Measurements from ENCODE around the gene AASDH.

The AASDH gene

DNA sequence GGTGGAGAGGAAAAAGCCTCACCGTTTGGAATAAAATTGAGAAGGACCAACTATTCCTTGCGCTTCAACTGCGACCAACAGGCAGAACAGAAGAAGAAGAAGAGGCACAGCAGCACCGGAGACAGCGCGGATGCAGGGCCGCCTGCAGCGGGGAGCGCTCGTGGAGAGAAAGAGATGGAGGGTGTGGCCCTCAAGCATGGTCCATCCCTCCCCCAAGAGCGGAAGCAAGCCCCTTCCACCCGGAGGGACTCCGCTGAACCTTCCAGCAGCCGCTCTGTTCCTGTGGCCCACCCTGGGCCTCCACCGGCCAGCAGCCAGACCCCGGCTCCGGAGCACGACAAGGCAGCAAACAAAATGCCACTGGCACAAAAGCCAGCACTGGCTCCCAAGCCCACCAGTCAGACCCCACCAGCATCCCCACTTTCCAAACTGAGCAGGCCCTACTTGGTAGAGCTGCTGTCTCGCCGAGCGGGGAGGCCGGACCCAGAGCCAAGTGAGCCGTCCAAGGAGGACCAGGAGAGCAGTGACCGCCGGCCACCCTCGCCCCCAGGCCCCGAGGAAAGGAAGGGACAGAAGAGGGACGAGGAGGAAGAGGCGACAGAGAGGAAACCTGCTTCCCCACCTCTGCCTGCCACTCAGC, 71.2 kb downstream of the AASDH start:
- in situ Hi-C loops (cut with MboI; ENCODE audit: low sequenced_read_pairs), result no loop called here

- in situ Hi-C loops (cut with MboI; ENCODE audit: low sequenced_read_pairs), result no loop called here
Observed at GRCh38 chr4:56315543-56315942, 71.7 kb downstream of the AASDH start.

DNA sequence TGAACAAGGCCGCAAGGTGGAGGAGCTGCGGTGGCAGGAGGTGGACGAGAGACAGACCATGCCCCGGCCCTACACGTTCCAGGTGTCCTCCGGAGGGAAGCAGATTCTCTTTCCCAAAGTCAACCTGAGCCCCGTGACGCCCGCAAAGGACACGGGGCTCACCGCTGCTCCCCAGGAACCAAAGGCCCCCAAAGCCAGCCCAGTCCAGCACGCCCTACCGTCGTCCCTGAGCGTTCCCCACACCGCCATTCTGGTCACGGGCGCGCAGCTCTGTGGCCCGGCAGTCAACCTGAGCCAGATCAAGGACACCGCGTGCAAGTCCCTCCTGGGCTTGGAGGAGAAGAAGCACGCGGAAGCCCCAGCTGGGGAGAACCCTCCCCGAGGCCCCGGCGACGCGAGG, 72.2 kb downstream of the AASDH start:
- in situ Hi-C loops (cut with MboI; ENCODE audit: low sequenced_read_pairs), result no loop called here

- in situ Hi-C loops (cut with MboI; ENCODE audit: low sequenced_read_pairs), result no loop called here
Observed at GRCh38 chr4:56314207-56314915, 72.9 kb downstream of the AASDH start.

- in situ Hi-C loops (cut with MboI; ENCODE audit: low sequenced_read_pairs), result no loop called here
Observed at GRCh38 chr4:56313132-56313531, 74.2 kb downstream of the AASDH start.

GRCh38 chr4:56311299-56311975, 75.9 kb downstream of the AASDH start:
- in situ Hi-C loops (cut with MboI; ENCODE audit: low sequenced_read_pairs), result no loop called here

DNA sequence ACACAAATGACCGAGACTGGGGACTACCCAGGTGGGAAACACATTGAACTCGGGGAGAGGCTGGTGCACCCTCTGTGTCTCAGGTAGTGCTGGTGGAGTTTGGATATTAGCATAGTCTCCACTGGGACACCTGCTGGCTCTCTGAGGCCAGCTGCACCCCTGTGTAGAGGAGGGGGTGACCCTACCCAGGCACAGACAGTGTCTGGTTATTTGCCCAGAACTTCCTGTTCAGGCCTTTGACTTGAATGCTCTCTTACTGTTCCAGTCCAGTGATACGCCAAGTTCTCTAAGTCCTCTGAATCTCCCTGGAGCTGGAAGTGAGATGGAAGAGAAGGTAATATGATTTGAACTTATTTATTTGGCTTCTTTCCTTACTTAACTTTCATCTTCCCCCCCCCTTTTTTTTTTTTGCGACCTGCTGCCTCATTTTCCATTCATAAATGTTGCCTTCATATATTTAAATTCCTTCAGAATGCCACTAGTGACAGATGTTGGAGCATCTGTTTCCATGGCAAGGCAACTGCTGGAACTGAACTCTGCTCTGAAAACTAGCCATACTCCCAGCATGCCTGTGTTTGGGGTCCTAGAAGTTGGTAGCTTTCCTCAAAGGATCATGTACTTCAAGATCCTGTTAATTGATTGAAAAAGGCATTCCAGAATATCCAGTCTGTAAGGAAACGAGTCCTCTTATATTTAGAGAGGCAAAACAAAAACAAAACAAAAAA, 76.7 kb downstream of the AASDH start:
- in situ Hi-C loops (cut with MboI; ENCODE audit: low sequenced_read_pairs), result no loop called here

DNA sequence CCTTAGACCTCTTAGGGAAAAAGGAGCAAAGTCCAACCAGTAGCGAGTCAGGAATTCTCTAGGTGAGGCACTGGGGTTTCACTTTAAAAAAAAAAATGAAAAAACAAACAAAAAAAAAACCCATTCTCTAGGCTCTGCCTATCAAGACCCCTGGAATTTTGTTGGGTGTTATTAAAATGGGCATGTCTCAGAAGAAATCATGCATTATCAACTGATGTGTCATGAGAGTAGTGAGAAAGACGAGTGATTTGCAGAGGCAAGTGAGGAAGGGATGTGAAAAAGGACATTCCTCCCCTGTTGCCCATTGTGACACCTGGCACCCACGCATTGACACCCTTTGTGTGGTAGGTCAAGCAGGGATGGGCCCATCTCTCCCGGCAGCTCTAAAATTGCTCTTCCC, 78.9 kb downstream of the AASDH start:
- in situ Hi-C loops (cut with MboI; ENCODE audit: low sequenced_read_pairs), result no loop called here

DNA sequence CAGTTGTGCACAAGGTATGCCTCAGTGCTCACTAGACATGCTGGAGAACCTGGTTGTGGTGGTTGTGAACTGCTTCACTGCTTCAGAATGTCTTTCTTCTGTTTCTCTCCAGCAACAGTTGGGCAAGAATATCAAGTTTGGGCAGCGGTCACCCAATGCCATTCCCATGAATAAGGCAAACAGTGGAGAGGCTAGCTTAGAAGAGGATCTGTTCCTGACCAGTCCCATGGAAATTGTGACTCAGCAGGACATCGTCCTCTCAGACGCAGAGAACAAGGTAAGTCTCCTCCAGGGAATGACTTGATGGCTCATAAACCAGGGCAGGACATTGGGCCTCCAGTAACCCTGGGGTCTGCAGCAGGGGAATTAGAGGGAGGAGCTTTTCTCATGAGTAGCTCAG, 79.9 kb downstream of the AASDH start:
- in situ Hi-C loops (cut with MboI; ENCODE audit: low sequenced_read_pairs), result no loop called here

GRCh38 chr4:56305390-56305789, 81.9 kb downstream of the AASDH start:
- in situ Hi-C loops (cut with MboI; ENCODE audit: low sequenced_read_pairs), result no loop called here

GRCh38 chr4:56303921-56304320, 83.4 kb downstream of the AASDH start:
- in situ Hi-C loops (cut with MboI; ENCODE audit: low sequenced_read_pairs), result no loop called here

GRCh38 chr4:56302760-56303159, 84.5 kb downstream of the AASDH start:
- in situ Hi-C loops (cut with MboI; ENCODE audit: low sequenced_read_pairs), result no loop called here

DNA sequence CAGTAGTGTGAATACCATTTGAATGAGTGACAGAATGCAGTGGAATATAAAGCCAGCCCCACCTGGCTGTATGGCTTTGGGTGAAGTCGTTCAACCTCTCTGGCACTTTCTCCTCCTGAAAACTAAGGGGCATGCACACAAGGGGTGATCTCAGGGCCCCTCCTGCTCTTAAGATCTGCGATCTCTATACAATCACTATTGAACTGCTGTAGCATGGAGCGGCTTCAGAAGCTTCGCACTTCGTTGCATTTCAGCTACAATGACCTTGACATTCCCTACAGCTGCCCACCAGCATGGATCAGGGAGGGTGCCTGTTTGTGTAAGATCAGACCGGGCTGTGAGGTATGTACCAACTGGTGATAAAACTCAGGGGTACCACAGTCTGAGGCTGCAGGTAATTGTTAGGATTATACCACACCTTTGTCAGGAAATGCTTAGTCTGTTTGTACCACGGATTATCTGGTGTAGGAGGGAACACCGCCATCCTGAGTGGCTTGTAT, 85.2 kb downstream of the AASDH start:
- in situ Hi-C loops (cut with MboI; ENCODE audit: low sequenced_read_pairs), result no loop called here

GRCh38 chr4:56301181-56301996, 85.9 kb downstream of the AASDH start:
- in situ Hi-C loops (cut with MboI; ENCODE audit: low sequenced_read_pairs), result no loop called here

DNA sequence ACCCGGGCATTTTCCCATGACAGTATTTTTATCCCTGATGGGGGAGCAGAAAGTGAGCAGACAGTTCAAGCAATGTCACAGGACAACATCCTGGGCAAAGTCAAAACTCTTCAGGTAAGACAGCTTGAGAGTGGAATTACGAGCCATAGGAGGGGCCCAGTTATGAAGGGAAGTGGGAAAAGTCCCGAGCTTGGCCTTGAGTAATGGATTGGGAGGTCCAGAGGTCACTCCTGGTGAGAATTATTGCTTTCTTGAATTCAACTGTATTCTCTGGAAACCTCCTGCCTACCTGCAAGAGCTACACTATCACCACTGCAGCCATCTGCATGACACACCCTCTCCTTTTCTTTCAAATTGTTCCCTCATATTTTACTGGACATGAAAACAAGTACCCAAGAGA, 89.1 kb downstream of the AASDH start:
- in situ Hi-C loops (cut with MboI; ENCODE audit: low sequenced_read_pairs), result no loop called here

DNA sequence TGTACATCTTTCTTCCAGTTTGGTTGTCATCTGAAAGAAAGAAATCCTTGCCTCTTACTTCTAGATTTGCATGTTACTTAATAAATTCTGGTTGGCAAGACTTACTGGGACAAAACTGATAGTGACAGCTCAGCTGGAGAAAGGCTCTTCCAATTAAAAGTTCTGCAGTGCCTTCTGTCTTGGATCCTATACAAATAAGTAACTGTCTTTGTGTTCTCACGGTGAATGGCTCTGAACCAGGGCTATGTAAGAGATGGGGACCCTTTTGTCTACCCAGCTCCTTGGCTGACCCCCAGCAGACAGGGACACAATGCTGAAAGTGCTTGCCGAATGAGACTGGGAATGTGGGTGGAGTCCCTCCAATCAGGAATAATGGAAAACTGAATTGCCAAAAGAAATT, 89.5 kb downstream of the AASDH start:
- in situ Hi-C loops (cut with MboI; ENCODE audit: low sequenced_read_pairs), result no loop called here

DNA sequence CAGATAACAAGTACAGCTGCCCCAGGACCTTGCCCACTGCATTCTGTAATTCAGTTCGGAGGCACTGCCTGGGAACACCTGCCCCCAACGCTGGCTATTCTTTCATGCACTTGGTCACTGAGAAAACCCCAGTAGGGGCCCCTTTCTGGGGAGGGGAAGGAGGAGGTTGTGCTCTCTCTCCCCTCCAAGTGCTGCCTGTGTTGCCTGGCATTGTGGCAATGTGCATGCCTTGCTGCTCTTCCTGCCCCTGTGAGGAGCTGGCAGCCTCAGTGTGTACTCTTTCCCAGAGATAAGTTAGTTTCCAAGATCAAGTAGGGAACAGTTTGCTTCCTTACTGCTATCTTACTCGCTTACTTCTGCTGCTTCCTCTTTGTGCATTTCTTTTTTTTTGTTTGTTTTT, 90.8 kb downstream of the AASDH start:
- in situ Hi-C loops (cut with MboI; ENCODE audit: low sequenced_read_pairs), result no loop called here

DNA sequence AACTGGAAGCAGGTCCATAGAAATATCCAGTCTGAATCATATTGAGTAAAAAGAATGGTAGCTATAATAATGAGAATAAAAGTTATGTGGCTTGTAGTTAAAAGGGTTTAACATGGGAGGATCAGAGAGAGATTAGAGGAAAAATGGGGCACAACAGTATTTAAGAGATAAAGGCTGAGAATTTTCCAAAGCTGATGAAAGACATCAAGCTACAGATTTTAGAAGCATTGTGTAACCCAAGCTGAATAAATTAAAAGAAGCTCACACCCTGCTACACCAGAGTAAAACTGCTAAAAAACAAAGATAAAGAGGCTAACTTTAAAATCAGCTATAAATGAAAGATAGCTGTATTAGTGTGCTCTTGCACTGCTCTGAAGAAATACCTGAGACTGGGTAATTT, 94.2 kb downstream of the AASDH start:
- in situ Hi-C loops (cut with MboI; ENCODE audit: low sequenced_read_pairs), result no loop called here

DNA sequence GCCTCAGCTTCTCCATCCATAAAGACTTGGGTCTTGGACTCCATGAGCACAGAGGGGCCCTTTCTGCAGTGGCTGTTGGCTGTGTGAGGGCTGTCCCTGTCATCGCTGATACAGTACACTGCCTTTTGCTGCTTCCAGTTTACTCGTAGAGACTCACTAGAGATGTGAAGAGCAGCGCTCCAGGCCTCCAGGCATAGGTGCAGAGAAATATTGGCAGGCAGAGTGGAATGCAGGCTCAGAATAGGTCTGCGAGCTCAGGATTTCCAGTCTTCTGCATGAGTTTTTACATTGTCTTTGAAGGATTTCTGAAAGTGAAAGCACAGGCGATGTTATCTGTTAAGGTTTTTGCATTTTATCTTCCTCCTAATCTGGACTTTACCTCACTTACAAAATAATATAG, 97.4 kb downstream of the AASDH start:
- in situ Hi-C loops (cut with MboI; ENCODE audit: low sequenced_read_pairs), result no loop called here

DNA sequence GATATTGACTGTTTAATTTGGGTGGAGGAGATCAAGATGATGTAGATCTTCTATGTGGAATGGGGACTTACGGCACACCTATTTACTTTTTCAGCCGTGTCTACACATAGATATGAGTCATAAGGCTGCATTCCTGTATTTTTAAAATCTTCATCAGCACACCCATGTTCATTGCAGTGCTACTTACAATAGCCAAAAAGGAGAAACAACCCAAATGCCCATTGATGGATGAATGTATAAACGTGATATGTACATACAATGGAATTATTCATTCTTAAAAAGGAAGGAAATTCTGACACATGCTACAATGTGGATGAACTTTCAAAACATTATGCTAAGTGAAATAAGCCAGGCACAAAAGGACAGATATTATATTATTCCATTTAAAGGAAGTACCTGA, 98.6 kb downstream of the AASDH start:
- in situ Hi-C loops (cut with MboI; ENCODE audit: low sequenced_read_pairs), result no loop called here

Data from HL-60/S4 treated with retinoic acid at 250 ng/mL for 4 days and 3 days (cell line).